NCI-H2171 treated with DMSO at 0.1 percent for 48 hours (cell line): ENCODE measurements around the gene LAMTOR1.
"Not testable (repeated sequence)": the region's sequence is repeated elsewhere in the genome, so short reads cannot be mapped to it uniquely, and the experiment has no call there.

Source experiments
- DNase-seq: peaks from one replicate; lab custom pipeline; 2025; lab: John Stamatoyannopoulos, UW

Gene LAMTOR1

DNA sequence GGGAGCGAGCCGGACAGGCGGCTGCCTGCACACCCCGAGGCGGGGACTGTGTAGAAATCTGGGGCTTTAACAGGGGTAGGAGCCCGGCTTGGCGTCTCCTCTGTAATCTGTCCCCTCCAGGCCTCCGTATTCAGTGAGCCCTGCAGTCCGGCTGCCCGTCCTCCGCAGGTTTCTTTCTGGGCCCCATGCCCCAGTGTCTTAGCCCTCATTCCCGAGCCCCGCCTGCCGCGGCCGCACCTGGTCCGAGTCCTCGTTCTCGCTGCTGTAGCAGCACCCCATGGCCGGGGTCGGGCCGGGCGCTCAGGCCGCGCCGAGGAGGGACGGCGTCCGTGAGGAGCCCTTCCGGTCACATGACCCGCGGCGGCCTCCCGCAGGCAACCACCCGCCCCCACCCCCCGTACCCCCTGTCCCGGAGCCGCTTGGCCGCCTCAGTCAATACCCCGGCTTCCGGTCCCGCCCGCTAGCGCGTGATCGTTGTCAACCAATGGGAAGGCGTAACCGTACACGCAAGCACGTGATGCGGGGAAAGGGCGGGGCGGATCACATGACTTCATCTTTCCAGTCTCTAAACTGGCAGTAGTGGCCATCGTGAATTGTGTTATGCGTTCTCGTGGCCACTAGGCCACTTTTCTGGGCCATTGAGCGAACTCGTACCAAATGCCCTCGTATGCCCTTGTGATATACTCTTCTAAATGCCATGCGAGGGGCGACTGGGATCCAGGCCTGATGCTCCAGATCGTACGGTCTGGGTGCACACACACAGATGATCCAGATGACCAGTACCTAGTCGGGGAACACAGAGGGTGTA is at the start of gene LAMTOR1:
Gene LAMTOR1, minus strand, starts transcription at position 352 of the 808 bp plus-strand sequence. Its CDS starts 73 bp downstream, at position 279.
- peak; percentile 97 for DNase-seq

DNA sequence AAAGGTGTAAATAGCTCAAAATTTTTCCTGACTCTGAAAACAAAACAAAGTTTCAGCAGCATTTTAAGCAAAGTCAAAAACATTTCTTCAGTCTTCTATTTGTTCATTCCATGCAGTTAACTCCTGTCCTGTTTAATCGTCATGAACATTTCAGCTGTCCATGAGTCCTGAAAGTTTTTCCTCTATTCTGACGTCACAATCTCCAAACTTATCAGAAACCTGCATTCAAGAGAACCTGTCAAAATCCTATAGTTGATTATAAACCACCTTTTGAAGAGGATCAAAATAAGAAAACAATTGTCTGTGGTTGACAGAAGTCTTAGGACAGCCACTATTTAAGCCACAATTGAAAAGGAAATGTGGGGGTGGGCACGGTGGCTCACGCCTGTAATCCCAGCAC is 47.8 kb upstream of the LAMTOR1 start:
- no peak for DNase-seq

DNA sequence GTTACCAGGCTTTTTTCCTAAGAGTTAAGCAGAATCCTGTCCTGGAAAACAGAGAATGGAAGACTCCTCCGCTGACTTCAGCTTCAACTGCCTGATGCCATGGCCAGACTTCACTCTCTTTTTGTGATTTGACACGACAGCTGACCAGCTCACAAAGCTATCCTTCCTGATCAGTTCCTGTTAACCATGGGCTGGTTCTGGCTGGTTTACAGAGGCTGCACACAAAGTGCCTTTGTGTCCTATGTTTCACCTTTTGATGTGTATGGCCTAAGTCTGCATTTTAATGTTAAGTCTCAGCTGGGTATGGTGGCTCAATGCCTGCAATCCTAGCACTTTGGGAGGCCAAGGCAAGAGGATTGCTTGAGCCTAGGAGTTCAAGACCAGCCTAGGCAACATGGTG is 43.5 kb upstream of the LAMTOR1 start:
- no peak for DNase-seq

DNA sequence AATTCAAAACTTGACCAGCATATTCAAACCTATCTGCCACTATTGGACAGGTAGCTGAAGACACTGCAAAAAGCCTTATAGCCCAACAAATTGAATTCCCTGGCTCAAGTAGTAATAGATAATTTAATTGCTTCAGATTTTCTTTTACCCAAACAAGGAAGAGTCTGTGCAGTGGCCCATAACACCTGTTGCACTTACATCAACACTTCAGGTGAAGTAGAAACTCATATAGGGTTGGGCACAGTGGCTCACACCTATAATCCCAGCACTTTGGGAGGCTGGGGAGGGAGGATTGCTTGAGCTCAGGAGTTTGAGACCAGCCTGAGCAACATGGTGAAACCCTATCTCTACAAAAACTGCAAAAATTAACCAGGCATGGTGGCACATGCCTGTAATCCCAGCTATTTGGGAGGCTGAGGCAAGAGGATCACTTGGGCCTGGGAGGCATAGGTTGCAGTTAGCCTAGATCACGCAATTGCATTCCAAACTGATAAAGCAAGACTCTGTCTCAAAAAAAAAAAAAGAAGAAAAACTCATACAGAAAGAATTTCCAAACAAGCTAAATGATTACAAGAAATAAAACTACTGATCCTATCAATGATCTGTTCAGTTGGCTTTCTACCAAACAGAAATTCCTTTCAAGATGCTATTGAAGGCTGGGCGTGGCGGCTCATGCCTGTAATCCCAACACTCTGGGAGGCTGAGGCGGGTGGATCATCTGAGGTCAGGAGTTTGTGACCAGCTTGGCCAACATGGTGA is 41.9 kb upstream of the LAMTOR1 start:
- no peak for DNase-seq

DNA sequence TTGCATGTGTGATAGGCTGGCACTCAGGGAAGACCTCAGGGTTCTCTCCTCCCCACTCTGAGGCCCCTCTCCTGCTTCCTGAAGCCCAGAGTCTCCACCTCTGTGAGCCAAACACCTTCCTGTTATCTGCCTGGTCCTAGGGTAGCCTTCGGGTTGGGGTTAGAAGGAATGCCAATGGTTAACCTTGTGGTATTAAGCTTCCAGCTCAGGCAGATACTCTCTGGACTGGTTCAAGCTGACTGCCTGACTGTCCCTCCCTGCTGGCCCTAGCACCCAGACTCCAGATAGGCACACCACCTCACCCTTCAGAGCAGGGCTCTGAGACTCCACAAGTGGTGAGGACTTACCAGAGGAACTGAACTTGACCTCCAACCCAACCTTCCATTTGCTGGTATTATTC is 39.4 kb upstream of the LAMTOR1 start:
- not testable (repeated sequence) for DNase-seq

DNA sequence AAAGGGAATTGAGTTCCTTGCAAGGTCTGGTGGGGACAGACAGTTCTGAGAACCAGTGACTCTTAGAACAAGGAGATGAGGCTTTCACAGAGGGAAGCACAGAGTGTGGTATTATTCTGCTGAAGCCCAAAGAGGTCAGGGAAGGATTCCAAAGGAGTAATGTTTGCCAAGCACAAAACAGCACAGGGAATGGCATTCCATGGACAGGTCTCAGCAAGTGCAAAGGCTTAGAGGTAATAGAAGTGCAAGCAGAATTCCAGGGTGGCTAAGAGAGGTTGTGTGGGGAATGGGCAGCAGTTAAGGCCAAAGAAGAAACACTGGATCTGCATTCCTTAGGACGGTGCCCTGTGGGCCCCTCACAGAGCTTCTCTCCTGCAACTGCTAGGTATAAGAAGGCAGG is 39.0 kb upstream of the LAMTOR1 start:
- not testable (repeated sequence) for DNase-seq

DNA sequence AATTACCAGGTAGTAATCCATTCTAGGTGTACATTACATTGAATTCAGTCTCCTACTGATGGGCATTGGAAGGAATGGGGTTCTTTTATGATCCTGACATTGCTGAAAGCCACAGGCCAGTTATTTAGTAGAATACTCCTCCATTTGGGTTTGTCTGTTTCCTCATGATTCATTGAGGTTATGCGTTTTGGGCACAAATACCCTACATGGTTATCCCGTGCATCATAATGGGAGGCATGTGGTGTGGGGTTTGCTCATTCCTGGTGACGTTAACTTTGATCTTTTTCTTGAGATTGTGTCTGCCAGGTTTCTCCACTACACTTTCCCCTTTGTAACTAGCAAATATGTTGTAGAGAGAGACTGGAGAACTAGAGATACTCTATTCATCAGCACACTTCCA is 38.0 kb upstream of the LAMTOR1 start:
- DNase-seq, result no peak

DNA sequence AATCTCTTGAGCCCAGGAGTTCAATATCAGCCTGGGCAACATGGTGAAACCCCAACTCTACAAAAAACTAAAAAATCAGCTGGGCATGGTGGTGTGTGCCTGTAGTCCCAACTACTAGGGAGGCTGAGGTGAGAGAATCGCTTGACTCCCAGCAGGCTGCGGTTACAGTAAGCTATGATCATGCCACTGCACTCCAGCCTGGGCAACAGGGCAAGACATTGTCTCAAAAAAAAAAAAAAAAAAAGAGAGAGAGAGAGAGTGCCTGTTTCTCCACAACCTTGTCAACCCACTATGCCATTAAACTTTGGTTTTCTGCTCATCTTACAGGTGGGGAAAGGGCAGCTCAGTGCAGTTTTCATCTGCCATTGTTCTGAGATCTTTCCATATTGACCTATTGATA is 37.6 kb upstream of the LAMTOR1 start:
- DNase-seq, result no peak

DNA sequence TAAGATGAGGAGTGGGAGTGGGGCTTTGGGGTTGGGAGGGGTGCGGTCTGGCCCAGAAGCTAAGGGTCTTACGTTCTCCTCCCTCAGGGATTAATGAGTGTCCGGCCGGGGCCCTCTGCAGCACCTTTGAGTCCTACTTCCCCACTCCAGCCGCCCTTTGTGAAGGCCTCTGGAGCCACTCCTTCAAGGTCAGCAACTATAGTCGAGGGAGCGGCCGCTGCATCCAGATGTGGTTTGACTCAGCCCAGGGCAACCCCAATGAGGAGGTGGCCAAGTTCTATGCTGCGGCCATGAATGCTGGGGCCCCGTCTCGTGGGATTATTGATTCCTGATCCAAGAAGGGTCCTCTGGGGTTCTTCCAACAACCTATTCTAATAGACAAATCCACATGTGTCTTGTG is 36.4 kb upstream of the LAMTOR1 start:
- no peak for DNase-seq

DNA sequence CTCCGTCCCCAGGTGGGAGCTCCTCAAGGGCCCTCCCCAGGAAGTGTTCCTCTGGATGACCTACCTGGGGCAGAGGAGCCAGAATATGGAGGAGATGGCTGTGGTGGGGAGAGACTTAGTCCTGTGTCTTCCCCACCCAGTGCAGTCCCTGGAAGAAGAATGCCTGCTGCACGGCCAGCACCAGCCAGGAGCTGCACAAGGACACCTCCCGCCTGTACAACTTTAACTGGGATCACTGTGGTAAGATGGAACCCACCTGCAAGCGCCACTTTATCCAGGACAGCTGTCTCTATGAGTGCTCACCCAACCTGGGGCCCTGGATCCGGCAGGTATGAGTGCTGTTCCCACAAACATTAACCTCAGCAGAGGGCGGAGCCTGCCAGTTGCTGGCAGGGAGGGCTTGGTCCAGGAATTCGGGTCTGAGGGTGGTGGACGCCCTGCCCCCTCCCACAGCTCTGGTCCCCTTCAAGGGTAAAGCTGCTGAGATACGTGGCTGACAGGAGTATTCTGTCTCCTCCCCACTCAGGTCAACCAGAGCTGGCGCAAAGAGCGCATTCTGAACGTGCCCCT is 35.8 kb upstream of the LAMTOR1 start:
- DNase-seq, result no peak

DNA sequence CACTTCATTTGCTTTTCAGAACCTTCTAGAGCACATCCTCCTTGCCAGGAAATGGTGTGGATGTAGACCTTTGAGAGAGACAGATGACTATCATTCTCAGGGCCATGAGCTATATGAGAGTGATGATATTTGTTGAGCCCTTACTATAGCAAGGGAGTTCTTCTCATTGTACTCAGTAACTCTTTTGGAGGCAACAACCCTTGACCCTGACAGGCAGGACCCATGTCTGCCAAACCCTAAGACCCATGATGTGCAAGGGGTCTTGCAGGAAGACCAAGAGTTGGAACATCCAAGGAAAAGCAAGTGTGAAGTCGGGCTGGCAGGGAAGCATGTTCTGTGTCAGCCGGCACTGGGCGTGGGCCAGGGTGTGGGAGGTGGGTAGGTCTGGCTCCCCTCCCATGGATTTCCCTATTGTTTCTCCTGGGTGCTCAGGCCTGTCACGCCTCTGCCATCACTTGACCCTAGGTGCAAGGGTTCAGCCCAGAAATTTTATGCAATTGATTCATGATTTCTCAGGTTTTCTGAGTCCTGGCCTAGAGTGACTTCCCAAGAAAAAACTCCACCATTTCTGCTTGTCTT is 33.7 kb upstream of the LAMTOR1 start:
- DNase-seq, result no peak

DNA sequence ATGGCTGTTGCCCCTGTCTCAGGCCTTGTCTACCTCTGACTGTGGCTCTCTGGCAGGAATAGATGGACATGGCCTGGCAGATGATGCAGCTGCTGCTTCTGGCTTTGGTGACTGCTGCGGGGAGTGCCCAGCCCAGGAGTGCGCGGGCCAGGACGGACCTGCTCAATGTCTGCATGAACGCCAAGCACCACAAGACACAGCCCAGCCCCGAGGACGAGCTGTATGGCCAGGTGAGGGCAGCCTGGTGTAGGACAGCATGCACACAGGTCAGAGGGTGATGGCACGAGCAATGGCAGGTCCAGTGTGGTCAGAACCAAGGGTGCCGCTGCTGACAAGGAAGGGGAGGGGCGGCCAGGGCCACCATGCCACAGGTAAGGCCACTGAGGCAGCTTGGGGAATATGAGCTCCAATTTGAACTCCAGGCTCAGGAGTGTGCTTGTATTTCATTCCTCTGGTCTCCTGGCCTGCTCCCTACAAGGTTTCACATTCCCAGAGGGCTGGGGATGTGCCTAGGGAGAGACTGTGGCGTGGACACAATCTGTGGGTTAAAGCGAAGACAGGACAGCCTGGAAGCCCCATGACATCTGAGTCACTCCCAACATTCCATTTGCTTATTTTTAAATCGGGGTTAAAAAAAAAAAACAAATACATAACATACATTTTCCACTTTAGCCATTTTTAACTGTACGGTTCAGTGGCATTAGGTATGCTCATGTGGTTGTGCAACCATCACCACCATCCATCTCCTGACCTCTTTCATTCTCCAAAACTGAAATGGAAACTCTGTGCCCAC is 33.0 kb upstream of the LAMTOR1 start:
- no peak for DNase-seq

DNA sequence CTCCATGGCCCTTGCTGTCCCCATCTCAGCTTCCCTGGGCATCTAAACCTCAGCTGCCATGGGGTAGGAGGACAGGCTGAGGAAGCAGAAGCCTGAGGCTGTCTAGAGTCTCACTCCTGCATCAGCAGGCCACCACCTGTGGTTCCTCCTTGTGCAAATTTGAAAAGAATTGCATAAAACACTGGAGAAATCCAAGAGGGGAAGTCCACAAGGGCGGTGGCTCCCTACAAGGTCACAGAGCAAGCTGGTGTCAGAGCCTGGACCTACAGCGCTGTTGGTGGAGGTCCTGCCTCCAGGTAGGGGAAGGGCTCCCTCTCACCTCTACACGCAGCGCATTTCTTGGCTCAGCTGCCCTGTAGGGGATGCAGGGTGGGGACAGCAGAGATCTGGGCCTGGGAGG is 32.4 kb upstream of the LAMTOR1 start, which contains the start of gene FOLR3:
Gene FOLR3, plus strand, starts transcription at position 253 of the 400 bp plus-strand sequence. CDS start 228 bp downstream, outside the sequence.
- DNase-seq, result not testable (repeated sequence)

DNA sequence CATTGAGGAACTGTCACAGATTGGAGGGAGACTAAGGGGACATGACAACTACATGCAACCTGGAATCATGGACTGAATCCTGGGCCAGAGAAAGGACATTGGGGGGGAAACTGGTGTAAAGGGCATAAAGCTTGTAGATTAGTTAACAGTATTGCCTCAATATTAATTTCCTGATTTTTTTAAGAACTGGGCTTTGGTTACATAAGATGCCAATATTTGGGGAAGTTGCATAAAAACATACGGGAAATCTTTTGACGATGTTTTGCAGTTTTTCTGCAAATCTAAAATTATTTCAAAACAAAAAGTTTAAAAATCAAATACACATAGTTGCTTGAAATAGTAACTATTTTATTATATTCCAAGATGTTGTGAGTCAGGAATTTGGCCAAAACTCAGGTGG is 29.5 kb upstream of the LAMTOR1 start:
- no peak for DNase-seq

DNA sequence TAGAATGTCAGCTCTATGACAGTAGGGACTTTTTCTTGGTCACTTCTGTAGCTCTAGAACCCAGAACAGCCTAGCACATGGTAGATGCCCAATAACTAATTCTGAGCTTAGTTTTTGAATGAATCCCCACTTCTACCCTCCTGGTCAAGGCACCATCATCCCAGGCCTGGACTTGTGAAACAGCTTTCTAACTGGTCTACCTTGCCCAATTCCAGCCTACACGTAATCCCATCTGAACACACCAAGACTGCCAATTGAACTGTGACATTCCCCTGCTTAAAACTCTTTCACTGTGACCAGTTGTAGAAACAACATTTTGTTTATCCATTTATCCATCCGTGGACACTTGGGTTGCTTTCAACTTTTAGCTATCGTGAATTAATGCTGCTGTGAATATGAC is 26.3 kb upstream of the LAMTOR1 start:
- DNase-seq, result no peak

DNA sequence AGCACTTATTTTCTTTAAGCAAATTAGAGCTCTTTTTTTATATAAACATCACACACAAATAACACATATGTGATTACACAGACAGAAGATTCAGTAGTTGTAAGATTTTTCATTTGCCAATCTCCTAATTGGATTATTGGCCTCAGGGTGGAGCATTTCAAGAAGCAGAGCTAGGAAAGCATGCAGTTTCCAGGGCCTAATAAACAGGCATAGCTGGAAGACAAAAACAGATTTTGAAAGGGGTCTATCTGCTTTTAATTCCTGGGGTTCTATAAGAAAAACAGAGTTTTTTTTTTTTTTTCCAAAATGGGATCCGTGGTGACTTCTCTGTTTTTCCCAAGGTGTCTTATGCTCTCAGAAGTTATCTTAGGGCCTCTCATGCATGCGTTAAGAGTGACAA is 24.8 kb upstream of the LAMTOR1 start:
- DNase-seq, result no peak

DNA sequence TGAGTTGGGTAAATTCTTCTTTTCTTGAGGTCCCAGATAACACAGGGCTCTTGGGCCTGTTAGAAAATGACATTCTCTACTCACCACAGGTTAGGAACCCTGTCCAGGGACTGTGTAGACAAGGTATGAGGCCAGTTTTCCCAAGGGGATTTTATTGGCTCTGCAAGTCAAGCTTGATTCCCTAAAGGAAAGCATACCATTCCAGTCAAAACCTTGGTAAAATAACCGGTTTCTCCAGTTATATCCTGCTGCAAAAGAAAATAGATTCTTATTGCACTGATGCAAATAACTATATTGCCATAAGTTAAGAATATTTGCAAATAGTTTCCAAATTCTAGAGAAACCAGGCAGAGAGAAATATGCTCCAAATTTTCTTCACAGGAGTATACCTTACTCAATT is 22.9 kb upstream of the LAMTOR1 start:
- no peak for DNase-seq

DNA sequence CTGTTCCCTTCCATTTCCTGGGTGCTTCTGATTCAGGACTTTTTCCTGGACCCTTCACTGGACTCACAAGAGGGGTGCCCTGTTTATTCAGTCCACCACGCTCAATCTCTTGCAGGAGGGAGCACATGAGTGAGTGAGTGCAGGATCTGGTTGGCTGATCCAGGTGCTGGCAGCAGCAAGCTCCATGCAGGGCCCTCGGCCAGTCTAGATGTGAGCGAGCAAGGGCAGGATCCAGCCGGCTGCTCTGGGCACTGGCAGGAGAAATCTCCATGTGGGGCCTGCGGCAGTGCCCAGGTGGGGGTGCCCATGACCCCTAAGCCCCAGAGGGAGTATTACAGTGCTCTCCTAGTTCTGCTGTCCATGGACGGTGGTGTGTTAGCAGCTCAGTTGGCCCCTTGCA is 20.9 kb upstream of the LAMTOR1 start:
- no peak for DNase-seq

DNA sequence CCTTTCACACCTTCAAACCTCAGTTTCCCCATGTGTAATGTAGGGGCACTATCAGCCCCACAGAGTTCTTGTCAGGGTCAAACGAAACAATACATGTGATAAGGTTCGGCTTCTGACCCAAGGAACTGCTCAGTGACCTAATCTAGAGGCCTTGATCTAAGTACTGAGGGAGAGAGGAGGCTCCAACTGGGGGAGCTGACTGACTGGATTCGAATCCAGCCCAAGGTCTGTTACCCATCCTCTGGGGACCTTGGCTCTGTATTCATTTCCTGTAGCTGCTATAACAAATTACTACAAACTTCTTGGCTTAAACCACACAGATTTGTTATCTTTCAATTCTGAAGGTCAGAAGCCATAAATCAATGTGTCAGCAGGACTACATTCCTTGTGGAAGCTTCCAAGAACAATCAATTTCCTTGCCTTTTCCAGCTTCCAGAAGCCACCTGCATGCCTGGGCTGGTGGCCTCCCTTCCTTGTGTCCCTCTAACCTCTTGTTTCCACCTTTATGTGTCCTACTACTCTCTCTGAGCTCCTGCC is 20.1 kb upstream of the LAMTOR1 start:
- DNase-seq, result no peak

DNA sequence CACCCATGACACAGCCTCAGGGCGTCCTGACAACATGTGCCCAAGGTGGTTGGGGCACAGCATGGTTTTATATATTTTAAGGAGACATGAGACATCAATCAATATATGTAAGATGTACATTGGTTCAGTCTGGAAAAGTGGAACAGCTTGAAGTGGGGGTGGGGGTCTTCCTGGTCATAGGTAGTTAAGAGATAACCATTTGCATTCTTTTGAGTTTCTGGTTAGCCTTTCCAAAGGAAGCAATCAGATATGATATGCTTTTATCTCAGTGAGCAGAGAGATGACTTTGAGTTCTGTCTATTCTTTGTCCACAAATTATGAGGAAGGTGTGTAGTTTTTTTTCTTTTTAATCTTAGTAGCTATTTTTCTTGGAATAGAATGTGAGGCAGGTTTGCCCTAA is 19.5 kb upstream of the LAMTOR1 start:
- no peak for DNase-seq

DNA sequence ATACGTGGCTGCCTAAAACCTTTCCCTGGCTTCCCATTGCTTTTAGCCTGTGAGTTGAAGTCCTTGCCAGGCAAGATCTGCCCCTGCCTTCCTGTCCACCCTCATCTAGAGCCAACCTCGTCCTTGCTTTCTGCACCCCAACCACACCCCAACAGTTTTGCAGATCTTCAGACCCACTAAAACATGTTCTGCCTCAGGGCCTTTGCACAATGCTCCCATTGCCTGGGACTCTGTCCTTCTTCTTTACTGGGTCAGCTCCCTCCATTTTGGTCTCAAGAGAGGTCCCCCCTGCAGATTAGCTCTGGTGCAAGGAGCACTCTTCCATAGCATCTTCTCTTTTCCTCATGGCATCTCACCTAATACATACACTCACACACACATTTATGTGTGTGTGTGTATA is 17.8 kb upstream of the LAMTOR1 start:
- DNase-seq, result no peak

DNA sequence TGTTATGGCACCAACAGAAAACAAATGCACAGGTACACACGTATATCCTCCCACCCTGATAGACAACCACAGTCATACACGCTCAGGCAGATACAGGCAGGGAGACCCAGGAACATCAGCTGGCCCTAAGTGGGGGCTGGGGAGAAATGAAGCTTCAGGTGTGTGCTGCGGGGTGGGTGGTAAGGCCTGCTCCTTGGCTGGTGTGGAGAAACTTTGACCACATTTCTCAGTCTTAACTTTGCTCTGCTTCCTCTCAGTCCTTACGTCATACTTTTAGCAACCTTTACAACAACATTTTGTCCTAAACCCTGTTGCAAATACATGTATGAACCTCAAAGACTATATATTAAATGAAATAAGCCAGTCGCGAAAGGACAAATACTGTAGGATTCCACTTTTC is 16.1 kb upstream of the LAMTOR1 start:
- DNase-seq, result no peak
